Measurements from ENCODE around the gene CDH4. TPM values are rescaled to one million over a fixed set of nuclear protein-coding genes. Genes with fewer than 3 reads are reported as not detected.

Gene CDH4
- total and polyA plus RNA-seq, 2 donors (not counting 3 experiments of a cell fraction or from before 2014, with no cell fraction given) = 0.17 to 0.51 TPM

- no peak overlapping the region for H2AFZ ChIP-seq (ENCODE audit: low read depth, low read length)
- H3K4me1 ChIP-seq (ENCODE audit: control insufficient read depth, extremely low read depth, insufficient read depth, low read length) = no peaks in the 10 kb centered on the region
- dilution Hi-C loops (cut with MboI; ENCODE audit: extremely low pct_ligation_motif_present, low sequenced_read_pairs) (no loop called here), intact Hi-C loops (cut with micrococcal nuclease) (no loop called here)
- ChIA-PET CTCF (no interaction called here), POLR2A (no interaction called here)
- DNase-seq (ENCODE audit: low read depth, low spot score) = no peak
- BruUV-seq (replicated peaks) = no TSS peak
- H3K36me3 ChIP-seq (ENCODE audit: control insufficient read depth in 2 of 2, extremely low read depth in 1 of 2, insufficient read depth in 2 of 2, low read length in 2 of 2) = no peaks in the 10 kb centered on the region
- FAIRE-seq = no peak
- H3K4me2 ChIP-seq (ENCODE audit: insufficient read depth, low read length) = no peak overlapping the region
- no peak overlapping the region for H3K27ac ChIP-seq (ENCODE audit: insufficient read depth, low read depth, low read length)
- no peaks in the 10 kb centered on the region for H3K79me2 ChIP-seq (ENCODE audit: control insufficient read depth, insufficient read depth, low read length)
- H3K9me3 ChIP-seq (replicated peaks; ENCODE audit: control insufficient read depth, insufficient read depth, low read length) = no peaks in the 10 kb centered on the region
- no peaks in the 10 kb centered on the region for H4K20me1 ChIP-seq (replicated peaks; ENCODE audit: control insufficient read depth, extremely low read depth, insufficient read depth, low read length)
- no peaks in the 10 kb centered on the region for H3K9me1 ChIP-seq (replicated peaks; ENCODE audit: control insufficient read depth, extremely low read depth, insufficient read depth, low read length)
- H3K9ac ChIP-seq (replicated peaks; ENCODE audit: extremely low read depth, insufficient read depth, low read length) = no peak overlapping the region
- TF ChIP-seq JUN (IDR thresholded peaks at IDR 0.05; ENCODE audit: borderline replicate concordance, insufficient read depth, insufficient read length, low read depth) = no peak
- H3K4me3 ChIP-seq (replicated peaks in 1 of 3; ENCODE audit: insufficient read depth in 1 of 3, low read depth in 1 of 3, low read length in 3 of 3) = no peak overlapping the region
- no peaks in the 10 kb centered on the region for H3K27me3 ChIP-seq (ENCODE audit: control insufficient read depth in 2 of 2, insufficient read depth in 2 of 2, low read length in 2 of 2)
These were observed 315.1 kb downstream of the CDH4 start for GRCh38 chr20:61567204-61567603.

- Histone ChIP-seq H3K79me2 (ENCODE audit: control insufficient read depth, insufficient read depth, low read length) (no peaks in the 10 kb centered on the region), H4K20me1 (replicated peaks; ENCODE audit: control insufficient read depth, extremely low read depth, insufficient read depth, low read length) (no peaks in the 10 kb centered on the region), H2AFZ (ENCODE audit: low read depth, low read length) (no peak overlapping the region), H3K36me3 (ENCODE audit: control insufficient read depth in 2 of 2, extremely low read depth in 1 of 2, insufficient read depth in 2 of 2, low read length in 2 of 2) (no peaks in the 10 kb centered on the region), H3K4me1 (ENCODE audit: control insufficient read depth, extremely low read depth, insufficient read depth, low read length) (no peaks in the 10 kb centered on the region), H3K27me3 (ENCODE audit: control insufficient read depth in 2 of 2, insufficient read depth in 2 of 2, low read length in 2 of 2) (no peaks in the 10 kb centered on the region), H3K27ac (ENCODE audit: insufficient read depth, low read depth, low read length) (no peak overlapping the region), H3K9me3 (replicated peaks; ENCODE audit: control insufficient read depth, insufficient read depth, low read length) (no peaks in the 10 kb centered on the region), H3K4me2 (ENCODE audit: insufficient read depth, low read length) (no peak overlapping the region), H3K4me3 (replicated peaks in 1 of 3; ENCODE audit: insufficient read depth in 1 of 3, low read depth in 1 of 3, low read length in 3 of 3) (no peak overlapping the region), H3K9me1 (replicated peaks; ENCODE audit: control insufficient read depth, extremely low read depth, insufficient read depth, low read length) (no peaks in the 10 kb centered on the region), H3K9ac (replicated peaks; ENCODE audit: extremely low read depth, insufficient read depth, low read length) (no peak overlapping the region)
- dilution Hi-C loops (cut with MboI; ENCODE audit: extremely low pct_ligation_motif_present, low sequenced_read_pairs) = no loop called here
- intact Hi-C loops (cut with micrococcal nuclease) = no loop called here
- BruUV-seq (replicated peaks) = no TSS peak
- DNase-seq (ENCODE audit: low read depth, low spot score) = no peak
- POLR2A ChIA-PET = no interaction called here
- TF ChIP-seq POLR2AphosphoS5 (IDR thresholded peaks at IDR 0.05; ENCODE audit: insufficient read depth, low read depth, low read length) (no peak), MAX (IDR thresholded peaks at IDR 0.05; ENCODE audit: insufficient read depth, insufficient read length) (no peak), EZH2 (IDR thresholded peaks at IDR 0.05; ENCODE audit: borderline replicate concordance, low read depth, low read length, severe bottlenecking) (no peak), POLR2A (IDR thresholded peaks at IDR 0.05; ENCODE audit: low read depth, low read length) (no peak), GATA2 (IDR thresholded peaks at IDR 0.05; ENCODE audit: insufficient read depth, insufficient read length, low read depth, low read length) (no peak), CTCF (IDR thresholded peaks at IDR 0.05; ENCODE audit: extremely low read depth in 1 of 2, insufficient read depth in 1 of 2, low read depth in 1 of 2, low read length in 2 of 2) (no peak)
- CTCF ChIA-PET = interaction anchor here (1.2 kb wide), 1 partner anchor 8 kb away, joined by 3 read pairs; no protein-coding TSS in a partner anchor
- no peak for FAIRE-seq
These were observed 317.8 kb downstream of the CDH4 start for GRCh38 chr20:61569825-61570224.

Data from endothelial cell of umbilical vein (primary cell).